SKM-1 (cell line): Measurements from ENCODE around the gene STK32C.

Source experiments
- DNase-seq: peaks from one replicate; lab custom pipeline; 2025; ENCODE audit not compliant: unreplicated experiment; lab: John Stamatoyannopoulos, UW

Gene STK32C

GRCh38 chr10:132283604-132284382, 24.0 kb downstream of the STK32C start:
- no peak for DNase-seq

- DNase-seq: no peak
Measured at GRCh38 chr10:132282667-132283603, 24.8 kb downstream of the STK32C start.

- DNase-seq: no peak
Measured at GRCh38 chr10:132281915-132282666, 25.7 kb downstream of the STK32C start.

- DNase-seq: no peak
Measured at GRCh38 chr10:132280646-132281074, 27.1 kb downstream of the STK32C start.

GRCh38 chr10:132279873-132280645, 27.7 kb downstream of the STK32C start:
- no peak for DNase-seq

- no peak for DNase-seq
Measured at GRCh38 chr10:132277311-132277741, 30.4 kb downstream of the STK32C start.

GRCh38 chr10:132276706-132277105, 31.0 kb downstream of the STK32C start:
- no peak for DNase-seq

- no peak for DNase-seq
Measured at GRCh38 chr10:132276179-132276675, 31.5 kb downstream of the STK32C start.

- no peak for DNase-seq
Measured at GRCh38 chr10:132275426-132276178, 32.1 kb downstream of the STK32C start.

- DNase-seq: no peak
Measured at GRCh38 chr10:132274986-132275385, 32.8 kb downstream of the STK32C start.

GRCh38 chr10:132274581-132274980, 33.2 kb downstream of the STK32C start:
- DNase-seq: no peak

GRCh38 chr10:132273966-132274365, 33.8 kb downstream of the STK32C start:
- no peak for DNase-seq

- no peak for DNase-seq
Measured at GRCh38 chr10:132273304-132273944, 34.3 kb downstream of the STK32C start.

GRCh38 chr10:132272231-132272971, 35.3 kb downstream of the STK32C start:
- DNase-seq: no peak

GRCh38 chr10:132271458-132272230, 36.1 kb downstream of the STK32C start:
- DNase-seq: no peak

- DNase-seq: no peak
Measured at GRCh38 chr10:132270721-132271457, 36.9 kb downstream of the STK32C start.

- no peak for DNase-seq
Measured at GRCh38 chr10:132270256-132270655, 37.5 kb downstream of the STK32C start.
